HG03469 (cell line): ENCODE measurements around the gene CFAP300.

Experiments used
- ATAC-seq: cut with Tn5 transposase; IDR thresholded peaks from one replicate; pipeline ENCODE4 v1.9.1; 2021; ENCODE audit warnings: mild to moderate bottlenecking, moderate library complexity, moderate number of reproducible peaks; ENCODE audit not compliant: unreplicated experiment

Gene CFAP300

GRCh38 chr11:102071497-102072472, 24.5 kb downstream of the CFAP300 start:
- ATAC-seq: no peak

GRCh38 chr11:102073253-102073652, 26.0 kb downstream of the CFAP300 start:
- ATAC-seq: no peak

- ATAC-seq: no peak
These were observed 32.4 kb downstream of the CFAP300 start for GRCh38 chr11:102079625-102080024.

- no peak for ATAC-seq
These were observed 34.1 kb downstream of the CFAP300 start for GRCh38 chr11:102081313-102081712.

GRCh38 chr11:102085864-102086551, 38.8 kb downstream of the CFAP300 start:
- ATAC-seq: no peak

- no peak for ATAC-seq
These were observed 49.9 kb downstream of the CFAP300 start for GRCh38 chr11:102097186-102097585.

- ATAC-seq: no peak
These were observed 52.5 kb downstream of the CFAP300 start for GRCh38 chr11:102099755-102100154.

- ATAC-seq: no peak
These were observed 61.6 kb downstream of the CFAP300 start for GRCh38 chr11:102108734-102109440.

- peak; percentile 63 for ATAC-seq
These were observed 62.9 kb downstream of the CFAP300 start, which contains the start of gene YAP1 for GRCh38 chr11:102109896-102110760. Gene YAP1 (plus strand): TSS chr11:102110447. CDS start chr11:102110849, 402 bp downstream.

- peak; percentile 10 for ATAC-seq
These were observed 63.4 kb downstream of the CFAP300 start for GRCh38 chr11:102110761-102111010.

GRCh38 chr11:102111011-102111786, 64.0 kb downstream of the CFAP300 start:
- ATAC-seq: no peak

GRCh38 chr11:102111787-102112508, 64.7 kb downstream of the CFAP300 start:
- ATAC-seq: no peak

GRCh38 chr11:102112509-102112821, 65.2 kb downstream of the CFAP300 start:
- no peak for ATAC-seq

GRCh38 chr11:102114032-102114431, 66.8 kb downstream of the CFAP300 start:
- no peak for ATAC-seq

- ATAC-seq: no peak
These were observed 68.3 kb downstream of the CFAP300 start for GRCh38 chr11:102115557-102115956.

GRCh38 chr11:102116453-102117205, 69.4 kb downstream of the CFAP300 start:
- ATAC-seq: no peak

- ATAC-seq: no peak
These were observed 70.4 kb downstream of the CFAP300 start for GRCh38 chr11:102117472-102118113.

GRCh38 chr11:102118937-102119336, 71.7 kb downstream of the CFAP300 start:
- no peak for ATAC-seq
